Vagina (tissue), 2 donors: ENCODE measurements around the gene MYO15B. TPM values are rescaled to one million over a fixed set of nuclear protein-coding genes. Genes with fewer than 3 reads are reported as not detected.

ENCODE experiments used
- DNase-seq, 2 donors: peaks; one replicate each; pipeline ENCODE4 v3.0.0-alpha.2; 2017; ENCODE audit errors: extremely low spot score in 2 of 2
- H3K27ac ChIP-seq: fragments of 200-600 bp; sonication (generic); one replicate; pipeline ENCODE4 v1.5.1; 2019
- H3K27me3 ChIP-seq: fragments of 200-600 bp; sonication (generic); one replicate; pipeline ENCODE4 v1.5.1; 2019
- H3K36me3 ChIP-seq, 2 donors: fragments of 200-600 bp; sonication (generic); one replicate each; pipeline ENCODE4 v1.5.1; 2017 to 2019
- H3K4me1 ChIP-seq: fragments of 200-600 bp; sonication (generic); one replicate; pipeline ENCODE4 v1.5.1; 2019
- H3K4me3 ChIP-seq, 2 donors: fragments of 200-600 bp; sonication (generic); 1 replicate in 1 of 2; 2 replicates in 1 of 2; pipeline ENCODE4 v1.5.1; 2016 to 2019
- H3K9me3 ChIP-seq: fragments of 200-600 bp; sonication (generic); one replicate; pipeline ENCODE4 v1.5.1; 2019
- POLR2A ChIP-seq, 2 donors: fragments of 450-650 bp; IDR thresholded peaks; one replicate each; pipeline ENCODE4 v1.6.1; 2017; ENCODE audit warnings: antibody characterized with exemption in 2 of 2, mild to moderate bottlenecking in 2 of 2, moderate library complexity in 2 of 2
- POLR2AphosphoS5 ChIP-seq, 2 donors: sonication (generic); formaldehyde crosslinking; IDR thresholded peaks; one replicate each; pipeline ENCODE4 v1.9.0; 2017; ENCODE audit warnings: antibody characterized with exemption in 2 of 2, mild to moderate bottlenecking in 2 of 2, low read depth in 1 of 2; ENCODE audit not compliant: insufficient read depth in 1 of 2
- intact Hi-C: fragments of 100-400 bp; cut with DNase I; formaldehyde crosslinking; loops from one replicate; pipeline ENCODE4 v1.15.1; 2023
- total RNA-seq: library from RNA; depleted of rRNA; stranded (reverse); fragments of >200 nt; gene quantifications from one replicate; pipeline ENCODE4 v1.2.3, GENCODE V29; 2016
- TF ChIP-seq, protein P1 (sequence below), 3 experiments: fragments of 450-650 bp in 2 of 3; fragments of 200-600 bp in 1 of 3; sonication (generic) in 1 of 3; IDR thresholded peaks; one replicate each; pipeline ENCODE4 v1.5.1; 2017 to 2019; ENCODE audit warnings: antibody characterized with exemption in 3 of 3, mild to moderate bottlenecking in 2 of 3, moderate library complexity in 2 of 3

The MYO15B gene
- total RNA-seq, 1 donor from 2014 or later: 160 TPM

DNA sequence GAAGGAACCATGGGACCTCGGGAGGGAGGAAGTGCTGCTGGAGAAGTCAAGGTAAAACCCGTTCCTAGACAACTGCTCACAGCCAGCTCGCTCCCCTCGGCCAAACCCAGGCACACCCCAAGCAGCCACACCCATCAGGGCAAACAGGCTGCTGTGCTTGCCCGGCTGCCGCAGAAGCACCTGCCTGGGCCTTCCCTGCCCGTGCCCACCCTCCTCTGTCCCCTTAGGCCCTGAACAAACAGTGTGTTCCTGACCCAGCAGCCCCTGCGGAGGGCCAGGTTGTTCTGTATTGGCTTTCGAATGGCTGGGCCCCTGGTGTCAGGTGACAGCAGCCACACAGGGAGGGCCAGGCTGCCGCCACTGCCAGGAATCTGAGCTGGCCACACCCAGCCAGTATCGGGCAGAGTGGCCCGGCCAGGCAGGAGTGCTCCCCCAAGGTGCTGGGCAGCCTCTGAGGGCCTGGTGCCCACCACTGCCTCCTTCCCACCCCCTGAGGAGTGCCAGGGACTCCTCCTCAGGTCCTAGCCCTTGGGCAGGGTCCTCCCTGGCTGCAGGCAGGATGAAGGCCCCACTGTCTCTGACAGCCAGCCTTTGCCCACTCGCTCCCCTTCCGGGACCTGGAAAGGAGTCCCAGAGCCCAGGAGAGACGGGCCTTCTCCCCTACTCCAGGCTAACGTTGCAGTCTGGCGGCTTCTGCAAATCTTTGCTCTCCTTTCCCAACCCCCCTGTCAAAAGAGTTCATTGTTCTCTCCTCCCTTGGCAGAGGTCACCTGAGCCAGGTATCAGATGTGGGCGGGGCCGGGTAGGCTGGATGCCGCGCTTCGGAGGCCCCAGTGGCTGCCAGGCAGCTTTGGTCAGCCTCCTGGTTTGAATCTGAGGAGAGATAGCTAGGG lies 38.1 kb upstream of the MYO15B start:
- no peak for DNase-seq
- no peaks in the 10 kb centered on the region for H3K36me3 ChIP-seq
- H3K27ac ChIP-seq: peak overlapping the region; percentile 80
- H3K4me3 ChIP-seq: no peak overlapping the region
- intact Hi-C loops: no loop called here
- peaks cover 8% of the 10 kb centered on the region for H3K4me1 ChIP-seq
- H3K27me3 ChIP-seq: no peaks in the 10 kb centered on the region
- TF ChIP-seq POLR2A (IDR thresholded peaks at IDR 0.05) (no peak), POLR2AphosphoS5 (IDR thresholded peaks at IDR 0.05; ENCODE audit: insufficient read depth in 1 of 2, low read depth in 1 of 2) (peak in 1 of 2 donors; percentile 36)
- TF ChIP-seq, protein P1, sequence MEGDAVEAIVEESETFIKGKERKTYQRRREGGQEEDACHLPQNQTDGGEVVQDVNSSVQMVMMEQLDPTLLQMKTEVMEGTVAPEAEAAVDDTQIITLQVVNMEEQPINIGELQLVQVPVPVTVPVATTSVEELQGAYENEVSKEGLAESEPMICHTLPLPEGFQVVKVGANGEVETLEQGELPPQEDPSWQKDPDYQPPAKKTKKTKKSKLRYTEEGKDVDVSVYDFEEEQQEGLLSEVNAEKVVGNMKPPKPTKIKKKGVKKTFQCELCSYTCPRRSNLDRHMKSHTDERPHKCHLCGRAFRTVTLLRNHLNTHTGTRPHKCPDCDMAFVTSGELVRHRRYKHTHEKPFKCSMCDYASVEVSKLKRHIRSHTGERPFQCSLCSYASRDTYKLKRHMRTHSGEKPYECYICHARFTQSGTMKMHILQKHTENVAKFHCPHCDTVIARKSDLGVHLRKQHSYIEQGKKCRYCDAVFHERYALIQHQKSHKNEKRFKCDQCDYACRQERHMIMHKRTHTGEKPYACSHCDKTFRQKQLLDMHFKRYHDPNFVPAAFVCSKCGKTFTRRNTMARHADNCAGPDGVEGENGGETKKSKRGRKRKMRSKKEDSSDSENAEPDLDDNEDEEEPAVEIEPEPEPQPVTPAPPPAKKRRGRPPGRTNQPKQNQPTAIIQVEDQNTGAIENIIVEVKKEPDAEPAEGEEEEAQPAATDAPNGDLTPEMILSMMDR (IDR thresholded peaks at IDR 0.05): no peak
- no peaks in the 10 kb centered on the region for H3K9me3 ChIP-seq

DNA sequence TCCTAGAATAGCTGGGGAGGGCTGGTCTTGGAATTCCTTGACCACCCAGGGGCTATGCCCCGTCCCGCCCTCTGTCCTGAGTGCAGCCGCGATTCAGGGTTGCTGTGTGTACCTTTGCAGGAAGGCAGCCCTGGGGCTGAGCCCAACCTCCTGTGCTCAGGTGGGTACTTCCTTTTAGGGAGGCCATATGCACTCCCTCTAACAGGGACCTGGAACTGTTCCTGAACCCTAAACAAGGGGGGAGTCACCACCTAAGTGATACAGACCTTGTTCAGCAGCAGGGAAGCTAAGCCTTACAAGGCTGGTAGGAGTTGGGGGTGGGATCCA lies 37.5 kb upstream of the MYO15B start:
- Histone ChIP-seq H3K27ac (peak overlapping the region; percentile 80), H3K36me3 (no peaks in the 10 kb centered on the region), H3K9me3 (no peaks in the 10 kb centered on the region), H3K27me3 (no peaks in the 10 kb centered on the region), H3K4me1 (peaks cover 8% of the 10 kb centered on the region), H3K4me3 (no peak overlapping the region)
- intact Hi-C loops: no loop called here
- TF ChIP-seq, protein P1 (IDR thresholded peaks at IDR 0.05): no peak
- no peak for TF ChIP-seq POLR2AphosphoS5 (IDR thresholded peaks at IDR 0.05; ENCODE audit: insufficient read depth in 1 of 2, low read depth in 1 of 2)
- TF ChIP-seq POLR2A (IDR thresholded peaks at IDR 0.05): no peak
- no peak for DNase-seq

DNA sequence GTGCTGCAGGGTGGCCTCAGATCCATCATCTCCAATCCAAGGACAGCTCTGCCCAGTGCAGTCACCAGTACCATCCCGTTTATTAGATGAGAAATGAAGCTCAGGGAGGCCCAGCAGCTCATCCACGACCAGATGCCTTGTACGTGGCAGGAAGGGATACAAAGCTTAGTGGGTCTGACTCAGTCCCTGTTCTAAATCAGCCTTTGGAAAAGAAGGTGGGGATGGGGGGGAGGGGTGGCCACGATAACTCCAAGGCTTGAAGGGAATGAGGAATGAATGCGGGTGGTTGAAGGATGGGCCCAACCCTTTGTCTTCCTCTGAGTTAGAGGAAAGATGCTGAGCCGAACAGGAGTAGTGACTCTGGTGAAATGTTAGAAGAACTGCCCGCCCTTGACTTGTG lies 36.3 kb upstream of the MYO15B start:
- no peaks in the 10 kb centered on the region for H3K9me3 ChIP-seq
- DNase-seq: no peak
- TF ChIP-seq POLR2AphosphoS5 (IDR thresholded peaks at IDR 0.05; ENCODE audit: insufficient read depth in 1 of 2, low read depth in 1 of 2): no peak
- no peak for TF ChIP-seq POLR2A (IDR thresholded peaks at IDR 0.05)
- TF ChIP-seq, protein P1 (IDR thresholded peaks at IDR 0.05): no peak
- peaks cover 8% of the 10 kb centered on the region for H3K4me1 ChIP-seq
- H3K4me3 ChIP-seq: no peak overlapping the region
- H3K27ac ChIP-seq: no peak overlapping the region
- no peaks in the 10 kb centered on the region for H3K27me3 ChIP-seq
- H3K36me3 ChIP-seq: no peaks in the 10 kb centered on the region
- intact Hi-C loops: no loop called here

DNA sequence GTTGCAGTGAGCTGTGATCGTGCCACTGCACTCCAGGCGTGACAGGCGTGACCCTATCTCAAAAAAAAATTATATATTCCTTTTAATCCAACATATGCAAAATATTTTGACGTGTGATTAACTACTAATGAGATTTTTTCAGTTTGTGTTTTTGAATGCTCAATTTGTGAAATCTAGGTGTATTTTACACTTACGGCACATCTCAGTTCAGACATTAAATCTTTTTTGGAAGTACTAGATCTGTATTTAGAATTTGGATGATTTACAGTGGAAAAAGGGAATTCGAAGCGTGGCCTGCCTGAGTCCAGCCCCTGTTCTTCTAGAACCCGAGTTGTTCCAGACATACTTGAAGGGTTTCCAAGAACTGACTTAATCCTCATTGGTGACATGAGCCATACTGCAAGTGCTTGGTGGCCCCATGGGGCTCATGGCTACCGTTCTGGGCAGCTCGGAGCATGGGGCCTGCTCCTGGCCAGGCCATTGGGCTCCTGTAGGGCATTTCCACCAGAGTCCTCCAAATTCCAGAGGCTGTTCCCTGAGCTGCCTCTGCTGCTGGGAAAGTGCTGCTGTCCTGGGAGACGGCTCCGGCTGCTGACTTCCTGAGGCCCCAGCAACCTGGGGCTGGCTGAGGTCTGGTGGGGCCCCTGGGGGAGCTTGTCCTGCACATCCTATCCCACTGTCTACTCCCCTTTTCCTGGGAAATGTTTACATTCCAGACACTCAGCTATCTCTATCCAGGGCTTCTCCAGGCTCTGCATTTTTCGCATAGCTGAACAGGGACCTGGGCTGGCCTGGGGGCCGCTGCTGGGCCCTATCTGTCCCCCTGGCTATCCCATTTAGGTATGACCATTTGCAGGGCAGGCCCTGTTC lies 34.9 kb upstream of the MYO15B start:
- Histone ChIP-seq H3K9me3 (no peaks in the 10 kb centered on the region), H3K4me3 (no peak overlapping the region), H3K27ac (no peak overlapping the region), H3K27me3 (no peaks in the 10 kb centered on the region), H3K36me3 (no peaks in the 10 kb centered on the region), H3K4me1 (peaks cover 15% of the 10 kb centered on the region)
- TF ChIP-seq, protein P1 (IDR thresholded peaks at IDR 0.05): no peak
- TF ChIP-seq POLR2AphosphoS5 (IDR thresholded peaks at IDR 0.05; ENCODE audit: insufficient read depth in 1 of 2, low read depth in 1 of 2) (no peak), POLR2A (IDR thresholded peaks at IDR 0.05) (no peak)
- intact Hi-C loops: no loop called here
- no peak for DNase-seq
